GM11168 (cell line): ENCODE measurements around the gene RPL4.
"Not testable (repeated sequence)": the region's sequence is repeated elsewhere in the genome, so short reads cannot be mapped to it uniquely, and the experiment has no call there.

Experiments used
- in situ Hi-C: fragments of 300-500 bp; cut with MboI; formaldehyde crosslinking; loops from one replicate; pipeline ENCODE4 v1.12.0; 2022; ENCODE audit warnings: low sequenced_read_pairs; ENCODE audit not compliant: unreplicated experiment

The RPL4 gene

GRCh38 chr15:66494262-66494661 lies 10.4 kb downstream of the RPL4 start:
- in situ Hi-C loops = loop anchor here (25.0 kb wide), 1 partner anchor 107 kb away; the partner anchor contains the start of gene MAP2K1

- in situ Hi-C loops = loop anchor here (25.0 kb wide), 1 partner anchor 105 kb away; the partner anchor contains the start of gene MAP2K1
These were observed 12.8 kb downstream of the RPL4 start for GRCh38 chr15:66491846-66492245.

DNA sequence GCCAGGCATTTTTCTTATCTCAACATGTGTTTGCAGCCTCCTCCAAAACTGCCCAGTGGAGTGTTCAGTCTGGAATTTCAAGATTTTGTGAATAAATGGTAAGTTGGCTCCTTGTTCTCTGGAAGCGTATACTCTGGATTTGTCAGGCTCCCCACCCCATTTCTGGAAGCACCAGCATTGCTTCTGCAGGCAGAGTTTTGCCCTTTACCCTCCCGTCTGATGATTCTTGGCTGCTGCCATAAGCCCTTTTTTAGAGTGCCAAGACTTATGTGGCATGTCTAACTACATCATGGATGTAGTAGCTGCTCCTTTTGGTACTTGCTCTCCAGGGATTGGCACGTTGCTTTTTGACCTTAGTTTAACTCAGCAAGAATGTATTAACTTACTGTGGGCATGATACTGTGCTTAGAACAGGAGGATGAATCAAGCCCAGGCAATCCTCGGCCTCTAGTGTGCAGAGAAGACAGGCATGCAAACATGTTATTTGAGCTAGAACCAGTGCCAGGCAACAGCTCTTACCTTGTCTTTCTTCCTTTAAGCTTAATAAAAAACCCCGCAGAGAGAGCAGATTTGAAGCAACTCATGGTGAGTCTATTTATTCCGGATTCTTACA lies 15.4 kb downstream of the RPL4 start:
- in situ Hi-C loops = loop anchor here (25.0 kb wide), 1 partner anchor 102 kb away; the partner anchor contains the start of gene MAP2K1

GRCh38 chr15:66488525-66488924 lies 16.1 kb downstream of the RPL4 start:
- in situ Hi-C loops = loop anchor here (25.0 kb wide), 1 partner anchor 101 kb away; the partner anchor contains the start of gene MAP2K1

DNA sequence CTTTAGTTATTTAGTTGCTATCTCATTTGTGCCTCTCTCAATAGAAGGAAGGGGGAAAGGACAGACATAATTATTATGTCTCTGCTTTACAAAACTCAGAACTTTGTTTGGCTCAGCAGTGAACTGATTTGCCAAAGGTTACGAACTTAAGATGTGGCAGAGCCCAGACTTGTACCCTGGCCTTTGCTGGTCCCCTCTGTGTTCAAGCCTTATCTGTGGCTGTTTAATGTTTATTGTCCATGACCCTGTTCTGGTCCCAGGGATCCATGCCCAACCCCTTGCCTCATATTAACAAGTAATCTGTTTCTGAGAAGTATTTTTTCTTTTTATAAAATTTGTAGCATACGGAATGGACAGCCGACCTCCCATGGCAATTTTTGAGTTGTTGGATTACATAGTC lies 17.8 kb downstream of the RPL4 start:
- in situ Hi-C loops = loop anchor here (25.0 kb wide), 1 partner anchor 100 kb away; the partner anchor contains the start of gene MAP2K1

DNA sequence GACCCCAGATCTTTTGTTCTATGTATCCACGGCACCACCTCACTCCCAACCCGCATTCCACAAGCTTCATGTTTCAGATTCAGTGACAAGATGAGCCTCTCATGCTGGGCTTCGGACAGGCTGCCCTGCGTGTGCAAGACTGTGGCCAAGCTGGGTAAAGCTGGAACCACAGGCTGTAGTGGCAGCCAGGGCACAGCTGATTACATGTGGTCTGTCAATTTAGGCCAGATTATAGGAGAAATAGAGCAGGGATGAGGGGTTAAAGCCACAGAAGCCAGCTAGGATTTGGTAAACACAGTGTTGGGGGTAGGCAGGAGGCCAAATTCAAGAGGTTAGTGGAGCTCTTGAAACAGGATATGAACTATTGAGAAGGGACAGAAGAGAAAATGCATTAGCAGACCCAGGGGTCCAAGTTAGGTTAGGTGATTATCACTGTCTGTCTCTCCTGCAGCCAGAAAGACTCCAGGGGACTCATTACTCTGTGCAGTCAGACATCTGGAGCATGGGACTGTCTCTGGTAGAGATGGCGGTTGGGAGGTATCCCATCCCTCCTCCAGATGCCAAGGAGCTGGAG lies 20.0 kb downstream of the RPL4 start:
- in situ Hi-C loops = loop anchor here (25.0 kb wide), 1 partner anchor 97 kb away; the partner anchor contains the start of gene MAP2K1

- in situ Hi-C loops = loop anchor here (25.0 kb wide), 1 partner anchor 96 kb away; the partner anchor contains the start of gene MAP2K1
These were observed 21.5 kb downstream of the RPL4 start for GRCh38 chr15:66483131-66483566.

- in situ Hi-C loops = loop anchor here (25.0 kb wide), 1 partner anchor 95 kb away; the partner anchor contains the start of gene MAP2K1
These were observed 22.1 kb downstream of the RPL4 start for GRCh38 chr15:66482539-66482938.

DNA sequence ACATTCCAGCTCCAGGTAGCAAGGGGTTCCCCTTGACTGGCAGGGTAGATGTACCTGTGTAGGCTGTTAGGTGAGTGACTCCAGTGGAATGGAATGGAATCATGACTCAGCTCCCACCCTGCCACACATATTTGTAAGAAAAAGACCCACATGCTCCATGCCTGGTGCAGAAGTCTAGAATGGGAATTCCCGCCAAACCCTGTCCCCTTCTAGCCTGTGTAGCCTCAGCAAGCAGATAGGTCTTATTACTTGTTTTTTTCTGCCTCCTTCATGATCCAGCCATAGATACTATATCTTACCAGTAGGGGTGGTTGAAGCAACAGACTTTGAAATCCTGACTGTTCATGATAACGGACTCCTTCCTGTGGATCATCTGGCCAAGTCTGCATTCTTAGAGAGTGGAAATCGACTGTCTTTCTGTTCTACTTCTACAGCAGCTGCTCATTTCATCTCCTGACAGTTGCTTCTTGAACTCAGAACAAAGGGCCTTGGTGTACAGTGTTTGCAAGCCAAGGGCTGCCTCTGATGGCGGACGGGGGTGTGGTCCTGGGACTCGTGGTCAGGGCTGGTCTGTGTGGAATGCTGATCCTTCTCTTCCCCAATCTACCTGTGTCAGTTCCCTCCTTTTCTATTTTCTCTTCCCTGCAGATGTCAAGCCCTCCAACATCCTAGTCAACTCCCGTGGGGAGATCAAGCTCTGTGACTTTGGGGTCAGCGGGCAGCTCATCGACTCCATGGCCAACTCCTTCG lies 23.4 kb downstream of the RPL4 start:
- in situ Hi-C loops = loop anchor here (25.0 kb wide), 1 partner anchor 94 kb away; the partner anchor contains the start of gene MAP2K1

GRCh38 chr15:66480267-66480666 lies 24.4 kb downstream of the RPL4 start:
- in situ Hi-C loops = loop anchor here (25.0 kb wide), 1 partner anchor 93 kb away; the partner anchor contains the start of gene MAP2K1

- in situ Hi-C loops = loop anchor here (25.0 kb wide), 1 partner anchor 90 kb away; the partner anchor contains the start of gene MAP2K1
These were observed 27.6 kb downstream of the RPL4 start for GRCh38 chr15:66477011-66477410.

DNA sequence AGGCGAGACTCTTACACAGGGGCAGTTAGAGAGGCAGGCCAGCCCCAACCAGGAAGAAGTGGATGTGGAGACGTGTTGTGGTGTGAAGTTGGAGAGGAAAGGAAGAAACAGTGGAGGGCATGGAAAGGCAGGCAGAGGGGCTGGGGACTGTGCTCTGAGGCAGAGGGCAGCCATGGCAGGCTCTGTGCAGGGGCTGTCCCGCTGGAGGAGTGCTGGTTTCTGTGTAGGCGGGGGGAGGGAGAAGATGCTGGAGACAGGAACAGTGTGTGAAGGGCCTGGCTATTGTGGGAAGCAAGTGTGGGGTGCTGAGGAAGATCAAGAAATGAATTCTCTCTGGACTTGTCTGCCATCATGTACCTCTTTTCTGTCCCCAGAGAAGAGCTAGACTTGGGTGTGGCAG lies 28.1 kb downstream of the RPL4 start:
- in situ Hi-C loops = loop anchor here (25.0 kb wide), 1 partner anchor 89 kb away; the partner anchor contains the start of gene MAP2K1

GRCh38 chr15:66474963-66475362 lies 29.7 kb downstream of the RPL4 start:
- in situ Hi-C loops = loop anchor here (25.0 kb wide), 1 partner anchor 88 kb away; the partner anchor contains the start of gene MAP2K1

DNA sequence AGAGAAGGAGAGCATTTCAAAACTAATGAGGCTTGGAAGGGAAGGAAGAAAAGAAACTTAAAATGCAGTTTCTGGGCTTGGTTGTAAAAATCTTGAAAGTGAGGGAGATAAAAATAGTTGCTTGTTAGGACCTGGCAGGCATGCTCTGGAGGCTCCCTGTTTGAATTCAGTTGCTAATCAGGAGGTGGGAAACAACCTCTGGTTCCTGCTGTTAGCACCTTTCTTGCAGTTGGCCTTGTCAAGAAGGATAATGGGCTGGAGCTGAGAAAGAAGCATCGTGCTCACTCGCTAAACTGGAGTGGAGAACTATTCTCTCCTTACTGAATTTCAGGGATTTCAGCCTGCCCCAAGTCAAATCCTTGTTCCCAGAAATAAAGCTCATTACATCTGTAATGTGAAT lies 30.5 kb downstream of the RPL4 start:
- in situ Hi-C loops = no loop called here

DNA sequence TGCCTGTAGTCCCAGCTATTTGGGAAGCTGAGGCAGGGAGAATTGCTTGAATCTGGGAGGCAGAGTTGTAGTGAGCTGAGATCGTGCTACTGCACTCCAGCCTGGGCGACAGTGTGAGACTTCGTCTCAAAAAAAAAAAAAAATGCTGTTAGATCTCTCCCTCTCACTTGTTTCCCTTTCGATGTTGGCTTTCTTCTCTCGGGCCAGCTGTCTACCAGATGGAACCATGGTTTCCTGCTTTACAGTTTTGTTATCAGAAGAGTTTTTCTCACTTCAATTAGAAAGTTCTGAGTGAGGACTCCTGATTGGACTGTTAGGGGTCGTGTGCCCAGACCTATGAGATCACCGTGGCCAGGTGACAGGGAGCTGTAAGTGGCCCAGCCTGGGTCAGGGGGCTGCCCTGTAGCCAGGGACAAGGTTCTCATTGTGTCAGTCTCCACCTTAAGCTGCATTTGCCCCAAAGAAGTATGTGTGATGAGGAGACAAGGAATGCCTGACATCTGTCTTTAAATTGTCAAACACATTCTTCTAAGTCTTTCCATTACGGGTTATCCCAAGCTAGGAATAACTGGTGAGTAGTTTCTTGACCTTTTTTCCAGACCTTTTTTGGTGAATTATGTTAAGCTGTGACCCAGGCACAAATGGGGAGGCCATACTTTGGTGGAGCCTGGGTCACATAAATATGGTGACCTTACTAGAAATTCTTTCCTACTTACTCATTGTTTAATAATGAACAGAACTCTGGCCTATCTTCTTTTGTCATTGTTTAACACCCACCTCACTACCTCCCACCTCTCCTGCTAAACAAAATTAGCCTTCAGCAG lies 32.3 kb downstream of the RPL4 start:
- in situ Hi-C loops = no loop called here

GRCh38 chr15:66470825-66471224 lies 33.8 kb downstream of the RPL4 start:
- in situ Hi-C loops = not testable (repeated sequence)

- in situ Hi-C loops = not testable (repeated sequence)
These were observed 37.3 kb downstream of the RPL4 start for GRCh38 chr15:66467162-66468040.

GRCh38 chr15:66465294-66465693 lies 39.4 kb downstream of the RPL4 start:
- in situ Hi-C loops = not testable (repeated sequence)

DNA sequence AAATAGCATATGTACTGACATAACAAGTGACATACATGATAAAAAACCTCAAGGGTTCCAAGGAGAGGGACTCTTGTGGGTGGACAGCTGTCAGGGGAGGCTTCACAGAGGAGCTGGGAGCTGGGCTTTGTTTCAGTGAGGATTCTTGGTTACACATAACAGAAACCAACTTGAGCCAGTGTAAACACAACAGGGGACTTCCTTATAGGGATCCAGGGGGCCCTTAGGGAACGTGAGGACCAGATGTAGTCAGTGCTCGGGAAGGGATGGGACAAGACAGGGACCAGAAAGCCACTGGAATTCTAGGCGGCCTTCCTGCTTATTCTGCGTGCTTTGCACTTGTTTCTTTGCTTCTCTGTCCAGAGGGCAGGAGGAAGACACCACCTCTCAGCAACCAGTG lies 42.0 kb downstream of the RPL4 start:
- in situ Hi-C loops = no loop called here
